Endodermal cell (in vitro differentiated cells): ENCODE results near the gene CCDC91. TPM values are rescaled to one million over a fixed set of nuclear protein-coding genes. Genes with fewer than 3 reads are reported as not detected.

ENCODE experiments used
- DNase-seq: peaks from one replicate; pipeline ENCODE4 v3.0.0-alpha.2; 2017
- H3K27ac ChIP-seq: 2 replicates; pipeline ENCODE4 v1.5.1; 2013; ENCODE audit warnings: mild to moderate bottlenecking, low read depth, low read length, moderate library complexity
- H3K27me3 ChIP-seq: 2 replicates; pipeline ENCODE4 v1.6.1; 2013; ENCODE audit warnings: mild to moderate bottlenecking, low read length, moderate library complexity; ENCODE audit not compliant: insufficient read depth, control insufficient read depth, poor library complexity, severe bottlenecking
- H3K36me3 ChIP-seq: 2 replicates; pipeline ENCODE4 v1.7.0; 2013; ENCODE audit warnings: mild to moderate bottlenecking, low read length, moderate library complexity; ENCODE audit not compliant: control insufficient read depth, insufficient read depth
- H3K4me1 ChIP-seq: one replicate; pipeline ENCODE4 v1.7.0; 2013; ENCODE audit warnings: low read length; ENCODE audit not compliant: control insufficient read depth, insufficient read depth
- H3K4me3 ChIP-seq: 2 replicates; pipeline ENCODE4 v1.5.1; 2013; ENCODE audit warnings: mild to moderate bottlenecking, low read length, moderate library complexity
- H3K9ac ChIP-seq: 2 replicates; pipeline ENCODE4 v1.6.1; 2013; ENCODE audit warnings: mild to moderate bottlenecking, low read length, moderate library complexity; ENCODE audit not compliant: poor library complexity, severe bottlenecking; ENCODE audit errors: extremely low read depth
- H3K9me3 ChIP-seq: 2 replicates; pipeline ENCODE4 v1.6.1; 2013; ENCODE audit warnings: mild to moderate bottlenecking, low read length, moderate library complexity; ENCODE audit not compliant: control insufficient read depth
- H3K27ac Mint-ChIP-seq: 2 replicates; pipeline ENCODE4 v1.8.0; 2020; ENCODE audit warnings: mixed read lengths
- H3K27me3 Mint-ChIP-seq: 2 replicates; pipeline ENCODE4 v1.8.0; 2021; ENCODE audit warnings: mild to moderate bottlenecking, mixed read lengths; ENCODE audit not compliant: insufficient read depth
- H3K36me3 Mint-ChIP-seq: 2 replicates; pipeline ENCODE4 v1.8.0; 2020; ENCODE audit warnings: low read depth, mixed read lengths
- H3K4me1 Mint-ChIP-seq: 2 replicates; pipeline ENCODE4 v1.8.0; 2020; ENCODE audit warnings: mixed read lengths
- H3K4me3 Mint-ChIP-seq: 2 replicates; pipeline ENCODE4 v1.8.0; 2020; ENCODE audit warnings: mild to moderate bottlenecking, moderate library complexity, mixed read lengths
- H3K9me3 Mint-ChIP-seq: 2 replicates; pipeline ENCODE4 v1.8.0; 2020; ENCODE audit warnings: mild to moderate bottlenecking, mixed read lengths
- CTCF ChIP-seq: fragments of 200-600 bp; sonication (generic); conservative IDR thresholded peaks from 2 replicates; pipeline ENCODE4 v1.5.0; 2021; ENCODE audit warnings: antibody characterized with exemption, mild to moderate bottlenecking
- WGBS, 2 experiments: methylation state at CpG; one replicate each; pipeline versions ENCODE4 v1.1.5 to v1.1.7; 2013; ENCODE audit warnings: missing lambda C conversion rate in 2 of 2, mixed read lengths in 1 of 2; ENCODE audit not compliant: insufficient coverage in 1 of 2, insufficient read length in 1 of 2; 5-methylcytosine and 5-hydroxymethylcytosine counted together
- total RNA-seq, 2 donors: library from RNA; stranded (reverse); fragmentation: NEBNext Ultra II Directional in 1 of 2; extraction: Animal tissue kit (Norgen Biotek cat#: 25700) in 1 of 2; gene quantifications; 2 replicates in 1 of 2; 3 replicates in 1 of 2; pipeline ENCODE4 v1.2.1, GENCODE V29; 2021

CCDC91 gene
- total RNA-seq, 2 donors from 2014 or later = 25.3 to 45.7 TPM

GRCh38 chr12:28500373-28501024, 310.2 kb downstream of the CCDC91 start:
- Histone ChIP-seq H3K36me3 (no peaks in the 10 kb centered on the region), H3K27ac (no peak overlapping the region), H3K27me3 (no peaks in the 10 kb centered on the region), H3K9ac (no peak overlapping the region), H3K4me3 (no peak overlapping the region), H3K4me1 (no peaks in the 10 kb centered on the region), H3K9me3 (no peaks in the 10 kb centered on the region)
- H3K4me1 Mint-ChIP-seq = no peaks in the 10 kb centered on the region
- H3K27ac Mint-ChIP-seq = no peak overlapping the region
- H3K36me3 Mint-ChIP-seq = peaks cover 22% of the 10 kb centered on the region
- H3K4me3 Mint-ChIP-seq = no peak overlapping the region
- peaks cover 20% of the 10 kb centered on the region for H3K9me3 Mint-ChIP-seq
- no peak for DNase-seq
- WGBS, 2 experiments = no CpG with 5 or more reads among the region's 1 CpG
- H3K27me3 Mint-ChIP-seq = no peaks in the 10 kb centered on the region
- TF ChIP-seq CTCF = no peak

- Mint-ChIP-seq H3K4me1 (peaks cover 2% of the 10 kb centered on the region), H3K36me3 (peaks cover 8% of the 10 kb centered on the region), H3K4me3 (no peak overlapping the region), H3K27me3 (no peaks in the 10 kb centered on the region), H3K9me3 (peaks cover 10% of the 10 kb centered on the region), H3K27ac (no peak overlapping the region)
- no peak overlapping the region for H3K4me3 ChIP-seq
- no peak for TF ChIP-seq CTCF
- no peaks in the 10 kb centered on the region for H3K36me3 ChIP-seq
- DNase-seq = no peak
- H3K27ac ChIP-seq = no peak overlapping the region
- H3K9ac ChIP-seq = no peak overlapping the region
- H3K9me3 ChIP-seq = no peaks in the 10 kb centered on the region
- H3K27me3 ChIP-seq = no peaks in the 10 kb centered on the region
- H3K4me1 ChIP-seq = no peaks in the 10 kb centered on the region
Measured at GRCh38 chr12:28506271-28506670, 316.0 kb downstream of the CCDC91 start.

- Mint-ChIP-seq H3K36me3 (peaks cover 5% of the 10 kb centered on the region), H3K4me3 (no peak overlapping the region), H3K27ac (no peak overlapping the region), H3K27me3 (no peaks in the 10 kb centered on the region), H3K4me1 (peaks cover 2% of the 10 kb centered on the region), H3K9me3 (peaks cover 7% of the 10 kb centered on the region)
- TF ChIP-seq CTCF = no peak
- no peak overlapping the region for H3K4me3 ChIP-seq
- no peaks in the 10 kb centered on the region for H3K4me1 ChIP-seq
- no peaks in the 10 kb centered on the region for H3K9me3 ChIP-seq
- no peaks in the 10 kb centered on the region for H3K36me3 ChIP-seq
- DNase-seq = no peak
- no peaks in the 10 kb centered on the region for H3K27me3 ChIP-seq
- no peak overlapping the region for H3K9ac ChIP-seq
- H3K27ac ChIP-seq = no peak overlapping the region
Measured at GRCh38 chr12:28507033-28507432, 316.8 kb downstream of the CCDC91 start.
